Omental fat pad (tissue), 4 donors: ENCODE results near the gene IRS2. TPM values are rescaled to one million over a fixed set of nuclear protein-coding genes. Genes with fewer than 3 reads are reported as not detected.
"Not testable (repeated sequence)": the region's sequence is repeated elsewhere in the genome, so short reads cannot be mapped to it uniquely, and the experiment has no call there.

Experiments used
- ATAC-seq: fragments of 150-250 bp; one replicate; pipeline ENCODE4 v1.9.1; 2016; ENCODE audit warnings: mild to moderate bottlenecking, moderate library complexity; ENCODE audit not compliant: low FRiP score
- DNase-seq: peaks from one replicate; pipeline ENCODE4 v3.0.0-alpha.2; 2019; ENCODE audit warnings: low spot score
- CTCF ChIP-seq, 3 donors: fragments of 450-650 bp; IDR thresholded peaks; one replicate each; pipeline ENCODE4 v1.5.1; 2016 to 2017; ENCODE audit warnings: antibody characterized with exemption in 3 of 3, mild to moderate bottlenecking in 3 of 3, moderate library complexity in 2 of 3
- total RNA-seq, 4 donors: library from RNA; depleted of rRNA; stranded (reverse); fragments of >200 nt; gene quantifications; one replicate each; pipeline ENCODE4 v1.1.0, GENCODE V29; 2016

IRS2 gene
- total RNA-seq, 4 donors from 2014 or later: 25.2 to 70.9 (median 34.2) TPM

DNA sequence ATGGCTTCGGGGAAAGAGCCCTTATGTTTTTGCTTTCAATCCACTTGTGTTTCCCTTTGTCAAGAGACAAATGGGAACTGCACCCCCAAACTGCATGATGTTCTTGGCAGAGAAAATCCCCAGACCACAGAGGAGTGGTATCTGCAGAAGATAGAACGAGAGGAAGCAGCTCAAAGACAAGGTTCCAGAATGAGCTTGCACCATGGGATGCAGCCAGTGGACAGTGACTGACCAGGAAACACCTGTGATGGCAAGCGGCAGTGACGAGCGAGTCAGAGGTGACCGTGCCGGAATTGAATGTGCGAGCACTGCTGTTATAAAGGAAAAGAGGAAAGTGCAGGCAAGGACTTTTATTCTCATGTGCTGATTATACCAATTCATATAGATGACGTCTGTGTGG is 46.3 kb downstream of the IRS2 start:
- no peak for ATAC-seq
- no peak for DNase-seq
- no peak for TF ChIP-seq CTCF (IDR thresholded peaks at IDR 0.05)

- no peak for TF ChIP-seq CTCF (IDR thresholded peaks at IDR 0.05)
- ATAC-seq (no peak), DNase-seq (no peak)
These were observed 48.1 kb downstream of the IRS2 start for GRCh38 chr13:109738298-109738746.

- DNase-seq: no peak
- ATAC-seq: no peak
- no peak for TF ChIP-seq CTCF (IDR thresholded peaks at IDR 0.05)
These were observed 48.8 kb downstream of the IRS2 start for GRCh38 chr13:109737606-109738005.

GRCh38 chr13:109737046-109737573 is 49.3 kb downstream of the IRS2 start:
- no peak for TF ChIP-seq CTCF (IDR thresholded peaks at IDR 0.05)
- ATAC-seq (no peak), DNase-seq (no peak)

GRCh38 chr13:109735436-109735966 is 50.9 kb downstream of the IRS2 start:
- DNase-seq: no peak
- no peak for TF ChIP-seq CTCF (IDR thresholded peaks at IDR 0.05)
- no peak for ATAC-seq

DNA sequence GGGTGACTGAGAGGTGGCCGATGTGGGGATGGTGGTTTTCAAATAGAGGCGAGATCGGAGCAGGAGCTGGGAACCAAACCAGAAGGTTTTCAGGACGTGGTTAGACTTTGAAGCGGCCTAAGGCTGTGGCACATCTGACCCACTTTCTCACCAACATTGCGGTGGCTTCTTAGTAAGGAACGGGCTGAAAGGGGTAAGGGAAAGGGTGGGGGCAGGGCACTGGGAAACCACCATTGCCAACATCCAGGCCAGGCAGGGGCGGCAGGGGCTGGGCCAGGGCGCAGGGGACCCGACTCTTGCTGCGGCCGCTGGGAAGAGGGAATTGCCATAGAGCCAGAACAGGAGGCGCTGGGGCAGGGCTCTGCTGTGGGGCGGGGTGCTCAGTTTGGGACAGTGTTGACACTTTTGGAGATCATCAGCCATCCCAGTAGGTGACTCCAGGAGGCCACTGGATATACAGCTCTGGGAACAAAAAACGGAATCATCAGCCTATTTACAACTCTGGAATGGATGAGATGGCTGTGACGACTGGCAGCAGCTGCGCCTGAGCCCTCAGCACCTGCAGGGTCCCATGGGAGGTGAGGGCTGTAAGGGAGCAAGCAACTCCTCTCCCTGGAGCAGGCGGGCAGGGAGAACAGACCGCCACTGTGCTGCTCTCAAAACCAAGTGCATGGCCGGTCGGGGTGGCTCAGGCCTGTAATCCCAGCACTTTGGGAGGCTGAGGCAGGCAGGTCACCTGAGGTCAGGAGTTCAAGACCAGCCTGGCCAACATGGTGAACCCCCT is 52.2 kb downstream of the IRS2 start:
- ATAC-seq (no peak), DNase-seq (no peak)
- TF ChIP-seq CTCF (IDR thresholded peaks at IDR 0.05): no peak

GRCh38 chr13:109733550-109733949 is 52.8 kb downstream of the IRS2 start:
- TF ChIP-seq CTCF (IDR thresholded peaks at IDR 0.05): no peak
- DNase-seq: no peak
- no peak for ATAC-seq

DNA sequence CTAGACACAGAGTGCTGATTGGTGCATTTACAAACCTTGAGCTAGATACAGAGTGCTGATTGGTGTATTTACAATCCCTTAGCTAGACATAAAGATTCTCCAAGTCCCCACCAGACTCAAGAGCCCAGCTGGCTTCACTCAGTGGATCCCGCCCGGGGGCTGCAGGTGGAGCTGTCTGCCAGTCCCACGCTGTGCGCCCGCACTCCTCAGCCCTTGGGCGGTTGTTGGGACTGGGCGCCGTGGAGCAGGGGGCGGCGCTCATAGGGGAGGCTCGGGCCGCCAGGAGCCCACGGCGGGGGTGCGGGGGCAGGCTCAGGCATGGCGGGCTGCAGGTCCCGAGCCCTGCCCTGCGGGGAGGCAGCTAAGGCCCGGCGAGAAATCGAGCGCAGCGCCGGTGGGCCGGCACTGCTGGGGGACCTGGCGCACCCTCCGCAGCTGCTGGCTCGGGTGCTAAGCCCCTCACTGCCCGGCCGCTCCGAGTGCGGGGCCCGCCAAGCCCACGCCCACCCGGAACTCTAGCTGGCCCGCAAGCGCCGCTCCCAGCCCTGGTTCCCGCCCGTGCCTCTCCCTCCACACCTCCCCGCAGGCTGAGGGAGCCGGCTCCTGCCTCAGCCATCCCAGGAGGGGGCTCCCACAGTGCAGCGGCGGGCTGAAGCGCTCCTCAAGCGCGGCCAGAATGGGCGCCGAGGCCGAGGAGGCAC is 53.8 kb downstream of the IRS2 start:
- not testable (repeated sequence) for ATAC-seq, DNase-seq
